Lung (tissue), 12 donors: Measurements from ENCODE around the gene CCDC9B. TPM values are rescaled to one million over a fixed set of nuclear protein-coding genes. Genes with fewer than 3 reads are reported as not detected.

ENCODE experiments used
- ATAC-seq: fragments of 200-7000 bp; cut with Tn5 transposase; one replicate; pipeline ENCODE4 v1.9.1; 2020; ENCODE audit warnings: moderate number of reproducible peaks; ENCODE audit not compliant: insufficient read depth, low FRiP score
- DNase-seq, 3 donors: peaks; one replicate each; pipeline ENCODE4 v3.0.0-alpha.2; 2013 to 2017
- H3K27ac ChIP-seq, 2 donors: one replicate each; pipeline ENCODE4 v1.5.1; 2013; ENCODE audit warnings: mild to moderate bottlenecking in 2 of 2, moderate library complexity in 2 of 2, control low read depth in 1 of 2, inconsistent platforms in 1 of 2, low read depth in 1 of 2, low read length in 1 of 2
- H3K27me3 ChIP-seq, 3 donors: one replicate each; pipeline ENCODE4 v1.5.1; 2013; ENCODE audit warnings: low read length in 2 of 3; ENCODE audit not compliant: control insufficient read depth in 3 of 3, insufficient read depth in 3 of 3
- H3K36me3 ChIP-seq, 4 donors: one replicate each; pipeline ENCODE4 v1.5.1; 2013; ENCODE audit warnings: low read length in 4 of 4, mild to moderate bottlenecking in 1 of 4, moderate library complexity in 1 of 4; ENCODE audit not compliant: control insufficient read depth in 4 of 4, insufficient read depth in 4 of 4
- H3K4me1 ChIP-seq, 5 donors: one replicate each; pipeline ENCODE4 v1.5.1; 2013; ENCODE audit warnings: low read length in 5 of 5, mild to moderate bottlenecking in 2 of 5, moderate library complexity in 1 of 5; ENCODE audit not compliant: control insufficient read depth in 5 of 5, insufficient read depth in 5 of 5
- H3K4me3 ChIP-seq: one replicate; pipeline ENCODE4 v1.5.1; 2013; ENCODE audit warnings: mild to moderate bottlenecking, control low read depth, moderate library complexity
- H3K9ac ChIP-seq, 2 donors: one replicate each; pipeline ENCODE4 v1.5.1; 2013; ENCODE audit warnings: low read length in 2 of 2, control low read depth in 1 of 2; ENCODE audit not compliant: insufficient read depth in 1 of 2
- H3K9me3 ChIP-seq, 4 donors: one replicate each; pipeline ENCODE4 v1.5.1; 2013; ENCODE audit warnings: low read length in 3 of 4, mild to moderate bottlenecking in 1 of 4, moderate library complexity in 1 of 4; ENCODE audit not compliant: control insufficient read depth in 4 of 4, insufficient read depth in 3 of 4
- CTCF ChIP-seq: IDR thresholded peaks from 2 replicates; pipeline ENCODE4 v1.5.1; 2012; ENCODE audit warnings: mild to moderate bottlenecking; ENCODE audit errors: control extremely low read depth, extremely low read depth
- WGBS, 2 donors: extraction: QIAGEN DNeasy Blood & Tissue Kit; methylation state at CpG; one replicate each; pipeline ENCODE4 v1.1.7; 2013; 5-methylcytosine and 5-hydroxymethylcytosine counted together
- polyA plus RNA-seq, 2 donors: library from polyadenylated mRNA; stranded (reverse); fragments of 200-250 nt; gene quantifications; one replicate each; pipeline ENCODE4 v1.2.1, GENCODE V29; 2013
- total RNA-seq, 2 donors: library from RNA; depleted of rRNA in 1 of 2; stranded (reverse); fragments of >200 nt in 1 of 2; gene quantifications; one replicate each; pipeline ENCODE4 v1.2.1, GENCODE V29; 2014 to 2021
- donor health status: control.
- donor health status: control.
- donor health status: Bipolar disorder and iron deficiency.
- donor health status: healthy.
- donor health status: DM: yes; HTN: yes; CAD: no.

Gene CCDC9B
- total and polyA plus RNA-seq, 4 donors: 4.4 to 42.1 (median 14.9) TPM

GRCh38 chr15:40307421-40308211 is 33.1 kb downstream of the CCDC9B start, which contains the start of gene PLCB2:
Gene PLCB2, minus strand, starts transcription at chr15:40307935. Its CDS starts 263 bp downstream, at chr15:40307672.
- peak; percentile 25 to 43 (median 41) for DNase-seq
- 14 to 51% methylated on average over 12 to 15 of the region's 15 CpGs for WGBS, 2 donors

GRCh38 chr15:40306908-40307307 is 33.8 kb downstream of the CCDC9B start:
- H3K9me3 ChIP-seq: no peaks in the 10 kb centered on the region
- H3K27me3 ChIP-seq: peaks cover 0 to 3% (median 0%) of the 10 kb centered on the region in 3 donors
- no peak for ATAC-seq
- no peak for DNase-seq
- 30 to 64% methylated on average over 7 of the region's 7 CpGs for WGBS, 2 donors
- TF ChIP-seq CTCF: no peak
- no peak overlapping the region for H3K9ac ChIP-seq
- H3K4me1 ChIP-seq: peaks cover 0 to 13% (median 0%) of the 10 kb centered on the region in 5 donors
- H3K27ac ChIP-seq: no peak overlapping the region
- H3K4me3 ChIP-seq: peak overlapping the region; percentile 16
- peaks cover 0 to 3% (median 0%) of the 10 kb centered on the region in 4 donors for H3K36me3 ChIP-seq

More at GRCh38 chr15:40307421-40308211, 33.1 kb downstream of the CCDC9B start, which contains the start of gene PLCB2:
- no peak for TF ChIP-seq CTCF
- Histone ChIP-seq H3K36me3 (peaks cover 0 to 3% (median 0%) of the 10 kb centered on the region in 4 donors), H3K9me3 (no peaks in the 10 kb centered on the region), H3K27me3 (peaks cover 0 to 3% (median 0%) of the 10 kb centered on the region in 3 donors), H3K27ac (peak within 1 kb of the TSS in 1 of 2 donors; percentile 75), H3K4me3 (peak within 1 kb of the TSS; percentile 16), H3K4me1 (peaks cover 0 to 8% (median 0%) of the 10 kb centered on the region in 5 donors), H3K9ac (no peak within 1 kb of the TSS)
- ATAC-seq: peak; percentile 58

GRCh38 chr15:40306371-40306770 is 34.4 kb downstream of the CCDC9B start:
- H3K36me3 ChIP-seq: peaks cover 0 to 3% (median 0%) of the 10 kb centered on the region in 4 donors
- H3K9me3 ChIP-seq: no peaks in the 10 kb centered on the region
- peaks cover 0 to 3% (median 0%) of the 10 kb centered on the region in 3 donors for H3K27me3 ChIP-seq
- ATAC-seq (peak; percentile 8), DNase-seq (no peak)
- no peak for TF ChIP-seq CTCF
- H3K27ac ChIP-seq: no peak overlapping the region
- WGBS, 2 donors: 49 to 64% methylated on average over 5 of the region's 5 CpGs
- H3K4me1 ChIP-seq: peaks cover 0 to 19% (median 0%) of the 10 kb centered on the region in 5 donors
- no peak overlapping the region for H3K9ac ChIP-seq
- no peak overlapping the region for H3K4me3 ChIP-seq
